Lower leg skin (tissue), 3 donors: ENCODE results near the gene RAB3GAP1.

Experiments
- CTCF ChIP-seq, 3 donors: fragments of 450-650 bp; IDR thresholded peaks; one replicate each; pipeline ENCODE4 v1.5.1; 2016; ENCODE audit warnings: antibody characterized with exemption in 3 of 3, mild to moderate bottlenecking in 3 of 3, moderate library complexity in 2 of 3
- POLR2A ChIP-seq, 2 donors: fragments of 450-650 bp; IDR thresholded peaks; one replicate each; pipeline ENCODE4 v1.6.1; 2016 to 2017; ENCODE audit warnings: antibody characterized with exemption in 2 of 2, mild to moderate bottlenecking in 1 of 2, moderate library complexity in 1 of 2

GRCh38 chr2:135093193-135093592 lies 41.1 kb downstream of the RAB3GAP1 start:
- TF ChIP-seq CTCF (IDR thresholded peaks at IDR 0.05) (no peak), POLR2A (IDR thresholded peaks at IDR 0.05) (no peak)
